Liver (tissue), 3 donors: ENCODE results near the gene FYB1.

Experiments
- ATF3 ChIP-seq: IDR thresholded peaks from 2 replicates; pipeline ENCODE4 v1.6.1; 2016; ENCODE audit warnings: antibody characterized with exemption
- CTCF ChIP-seq: fragments of 150-350 bp; IDR thresholded peaks from 2 replicates; pipeline ENCODE4 v1.5.1; 2017; ENCODE audit warnings: improper control_type of control experiment, low read depth, low read length; ENCODE audit not compliant: missing input control
- EGR1 ChIP-seq, 2 donors: IDR thresholded peaks; 2 replicates each; pipeline ENCODE4 v1.6.1; 2016 to 2018; ENCODE audit warnings: antibody characterized with exemption in 2 of 2, low read depth in 2 of 2
- GABPA ChIP-seq, 2 donors: IDR thresholded peaks in 1 of 2; conservative IDR thresholded peaks in 1 of 2; 2 replicates each; pipeline ENCODE4 v1.6.1; 2016; ENCODE audit warnings: antibody characterized with exemption in 2 of 2, mild to moderate bottlenecking in 1 of 2, moderate library complexity in 1 of 2
- HNF4G ChIP-seq: IDR thresholded peaks from 2 replicates; pipeline ENCODE4 v1.6.1; 2016; ENCODE audit warnings: antibody characterized with exemption
- JUND ChIP-seq, 2 donors: IDR thresholded peaks; 2 replicates each; pipeline ENCODE4 v1.6.1; 2016; ENCODE audit warnings: antibody characterized with exemption in 2 of 2
- RAD21 ChIP-seq, 2 donors: IDR thresholded peaks; 2 replicates each; pipeline ENCODE4 v1.6.1; 2016; ENCODE audit warnings: antibody characterized with exemption in 2 of 2, mild to moderate bottlenecking in 2 of 2
- REST ChIP-seq: IDR thresholded peaks from 2 replicates; pipeline ENCODE4 v1.6.1; 2016; ENCODE audit warnings: antibody characterized with exemption, mild to moderate bottlenecking
- RXRA ChIP-seq, 2 donors: IDR thresholded peaks; 2 replicates each; pipeline ENCODE4 v1.6.1; 2017 to 2018; ENCODE audit warnings: antibody characterized with exemption in 2 of 2, mild to moderate bottlenecking in 1 of 2
- SP1 ChIP-seq: IDR thresholded peaks from 2 replicates; pipeline ENCODE4 v1.6.1; 2018; ENCODE audit warnings: antibody characterized with exemption, mild to moderate bottlenecking
- TF ChIP-seq, protein P1 (sequence below): IDR thresholded peaks from 2 replicates; pipeline ENCODE4 v1.6.1; 2016; ENCODE audit warnings: antibody characterized with exemption
- donor health status: healthy.
- donor health status: healthy.

- TF ChIP-seq, protein P1, sequence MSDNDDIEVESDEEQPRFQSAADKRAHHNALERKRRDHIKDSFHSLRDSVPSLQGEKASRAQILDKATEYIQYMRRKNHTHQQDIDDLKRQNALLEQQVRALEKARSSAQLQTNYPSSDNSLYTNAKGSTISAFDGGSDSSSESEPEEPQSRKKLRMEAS, result no peak
- TF ChIP-seq CTCF, result no peak
- no peak for TF ChIP-seq RAD21 (IDR thresholded peaks at IDR 0.05)
- no peak for TF ChIP-seq ATF3
- TF ChIP-seq JUND (IDR thresholded peaks at IDR 0.05), result no peak
- TF ChIP-seq HNF4G, result no peak
- TF ChIP-seq EGR1 (IDR thresholded peaks at IDR 0.05; ENCODE audit: low read depth in 2 of 2), result no peak
- TF ChIP-seq REST, result no peak
- TF ChIP-seq SP1, result no peak
- no peak for TF ChIP-seq GABPA (IDR thresholded peaks at IDR 0.05 in 1 of 2, conservative IDR thresholded peaks at IDR 0.05 in 1 of 2)
- TF ChIP-seq RXRA (IDR thresholded peaks at IDR 0.05), result no peak
Observed at GRCh38 chr5:39121315-39121714, 98.0 kb downstream of the FYB1 start.
